ENCODE results near the gene KITLG. TPM values are rescaled to one million over a fixed set of nuclear protein-coding genes. Genes with fewer than 3 reads are reported as not detected.

KITLG gene
- total and polyA plus RNA-seq, 4 donors, result 0.39 to 3.0 (median 0.86) TPM

GRCh38 chr12:88453323-88453722 lies 126.9 kb downstream of the KITLG start:
- H3K27me3 ChIP-seq (ENCODE audit: control insufficient read depth in 4 of 4, insufficient read depth in 4 of 4, low read length in 3 of 4), result peaks cover 0 to 4% (median 0%) of the 10 kb centered on the region in 4 donors

GRCh38 chr12:88451205-88451604 lies 129.1 kb downstream of the KITLG start:
- no peak for TF ChIP-seq HNF4G (IDR thresholded peaks at IDR 0.05)
- TF ChIP-seq RXRA (IDR thresholded peaks at IDR 0.05), result no peak
- TF ChIP-seq TAF1 (conservative IDR thresholded peaks at IDR 0.05), result no peak
- no peak for TF ChIP-seq JUND (IDR thresholded peaks at IDR 0.05)
- TF ChIP-seq ATF3 (IDR thresholded peaks at IDR 0.05), result no peak
- H3K4me3 ChIP-seq (ENCODE audit: low read depth in 1 of 3, low read length in 3 of 3), result no peak overlapping the region
- no peak overlapping the region for H3K27ac ChIP-seq (ENCODE audit: low read depth in 1 of 2, low read length in 2 of 2)
- no peak overlapping the region for H3K9ac ChIP-seq (ENCODE audit: low read depth in 1 of 2, low read length in 2 of 2)
- H3K9me3 ChIP-seq (ENCODE audit: control insufficient read depth in 4 of 4, low read length in 3 of 4), result no peaks in the 10 kb centered on the region
- H3K36me3 ChIP-seq (ENCODE audit: control insufficient read depth in 4 of 4, insufficient read depth in 3 of 4, low read depth in 1 of 4, low read length in 3 of 4), result no peaks in the 10 kb centered on the region
- no peaks in the 10 kb centered on the region for H3K27me3 ChIP-seq (ENCODE audit: control insufficient read depth in 4 of 4, insufficient read depth in 4 of 4, low read length in 3 of 4)
- no peaks in the 10 kb centered on the region for H3K4me1 ChIP-seq (ENCODE audit: control insufficient read depth in 4 of 4, insufficient read depth in 4 of 4, low read length in 3 of 4)
- no peak for DNase-seq (ENCODE audit: low spot score)
- 87% methylated on average over 3 of the region's 3 CpGs for WGBS

More at GRCh38 chr12:88453323-88453722, 126.9 kb downstream of the KITLG start:
- Histone ChIP-seq H3K9me3 (ENCODE audit: control insufficient read depth in 4 of 4, low read length in 3 of 4) (no peaks in the 10 kb centered on the region), H3K9ac (ENCODE audit: low read depth in 1 of 2, low read length in 2 of 2) (no peak overlapping the region), H3K27ac (ENCODE audit: low read depth in 1 of 2, low read length in 2 of 2) (no peak overlapping the region), H3K4me1 (ENCODE audit: control insufficient read depth in 4 of 4, insufficient read depth in 4 of 4, low read length in 3 of 4) (no peaks in the 10 kb centered on the region), H3K4me3 (ENCODE audit: low read depth in 1 of 3, low read length in 3 of 3) (no peak overlapping the region), H3K36me3 (ENCODE audit: control insufficient read depth in 4 of 4, insufficient read depth in 3 of 4, low read depth in 1 of 4, low read length in 3 of 4) (no peaks in the 10 kb centered on the region)
- TF ChIP-seq ZBTB33 (IDR thresholded peaks at IDR 0.05), result no peak
- no peak for TF ChIP-seq REST (IDR thresholded peaks at IDR 0.05)
- TF ChIP-seq EGR1 (IDR thresholded peaks at IDR 0.05; ENCODE audit: low read depth in 2 of 2), result no peak
- no peak for TF ChIP-seq FOXA1 (IDR thresholded peaks at IDR 0.05)
- no peak for TF ChIP-seq ATF3 (IDR thresholded peaks at IDR 0.05)
- TF ChIP-seq NR2F2 (IDR thresholded peaks at IDR 0.05), result no peak
- TF ChIP-seq MAX (IDR thresholded peaks at IDR 0.05), result no peak
- TF ChIP-seq TAF1 (conservative IDR thresholded peaks at IDR 0.05), result no peak
- TF ChIP-seq SP1 (IDR thresholded peaks at IDR 0.05), result no peak
- no peak for DNase-seq (ENCODE audit: low spot score)

- Histone ChIP-seq H3K9ac (ENCODE audit: low read depth in 1 of 2, low read length in 2 of 2) (no peak overlapping the region), H3K36me3 (ENCODE audit: control insufficient read depth in 4 of 4, insufficient read depth in 3 of 4, low read depth in 1 of 4, low read length in 3 of 4) (no peaks in the 10 kb centered on the region), H3K27me3 (ENCODE audit: control insufficient read depth in 4 of 4, insufficient read depth in 4 of 4, low read length in 3 of 4) (no peaks in the 10 kb centered on the region), H3K4me3 (ENCODE audit: low read depth in 1 of 3, low read length in 3 of 3) (no peak overlapping the region), H3K9me3 (ENCODE audit: control insufficient read depth in 4 of 4, low read length in 3 of 4) (no peaks in the 10 kb centered on the region), H3K27ac (ENCODE audit: low read depth in 1 of 2, low read length in 2 of 2) (no peak overlapping the region), H3K4me1 (ENCODE audit: control insufficient read depth in 4 of 4, insufficient read depth in 4 of 4, low read length in 3 of 4) (no peaks in the 10 kb centered on the region)
- TF ChIP-seq JUND (IDR thresholded peaks at IDR 0.05) (no peak), CTCF (IDR thresholded peaks at IDR 0.05; ENCODE audit: low read depth, low read length, missing input control) (no peak), HNF4A (conservative IDR thresholded peaks at IDR 0.05) (no peak)
- WGBS, result 85% methylated on average over 1 of the region's 1 CpG
- no peak for DNase-seq (ENCODE audit: low spot score)
These were observed 130.1 kb downstream of the KITLG start for GRCh38 chr12:88450136-88450535.
